Measurements from ENCODE around the gene LIM2.

The LIM2 gene

GRCh38 chr19:51359294-51359693, 28.5 kb downstream of the LIM2 start:
- Histone ChIP-seq H3K27me3 (ENCODE audit: insufficient read depth, poor library complexity, severe bottlenecking) (no peaks in the 10 kb centered on the region), H3K27ac (ENCODE audit: poor library complexity, severe bottlenecking) (peak overlapping the region; percentile 29), H3K36me3 (ENCODE audit: low read depth) (no peaks in the 10 kb centered on the region), H3K9me3 (ENCODE audit: severe bottlenecking) (no peaks in the 10 kb centered on the region), H3K4me1 (ENCODE audit: insufficient read depth, poor library complexity, severe bottlenecking) (peaks cover 14% of the 10 kb centered on the region), H3K4me3 (ENCODE audit: severe bottlenecking) (no peak overlapping the region)
- DNase-seq (ENCODE audit: low spot score) (no peak), ATAC-seq (ENCODE audit: low read depth) (peak; percentile 81)
- TF ChIP-seq CTCF (IDR thresholded peaks at IDR 0.05; ENCODE audit: poor library complexity, severe bottlenecking), result no peak

DNA sequence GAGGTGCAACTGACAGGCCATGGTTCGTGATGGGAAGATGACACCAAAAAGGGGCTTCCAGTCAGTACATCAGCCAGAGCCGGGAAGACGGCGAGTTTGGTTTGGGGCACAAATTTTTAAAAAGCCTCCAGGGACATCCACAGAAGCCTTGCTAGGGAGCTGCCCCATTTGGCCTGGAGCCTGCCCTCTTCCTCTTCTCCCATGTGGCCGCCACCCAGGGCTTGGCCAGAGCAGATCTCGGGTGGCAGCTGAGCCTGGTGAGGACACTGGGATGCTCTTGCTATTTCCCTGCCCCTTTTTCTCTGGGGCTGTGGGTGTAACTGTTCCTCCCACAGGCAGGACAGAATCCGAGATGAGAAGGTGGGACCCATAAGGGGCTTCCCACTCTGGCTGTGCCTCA, 29.8 kb downstream of the LIM2 start:
- no peak for ATAC-seq (ENCODE audit: low read depth)
- Histone ChIP-seq H3K9me3 (ENCODE audit: severe bottlenecking) (no peaks in the 10 kb centered on the region), H3K4me1 (ENCODE audit: insufficient read depth, poor library complexity, severe bottlenecking) (peaks cover 7% of the 10 kb centered on the region), H3K36me3 (ENCODE audit: low read depth) (no peaks in the 10 kb centered on the region), H3K27ac (ENCODE audit: poor library complexity, severe bottlenecking) (no peak overlapping the region), H3K27me3 (ENCODE audit: insufficient read depth, poor library complexity, severe bottlenecking) (no peaks in the 10 kb centered on the region), H3K4me3 (ENCODE audit: severe bottlenecking) (no peak overlapping the region)
- no peak for DNase-seq (ENCODE audit: low spot score)
- no peak for TF ChIP-seq CTCF (IDR thresholded peaks at IDR 0.05; ENCODE audit: poor library complexity, severe bottlenecking)

DNA sequence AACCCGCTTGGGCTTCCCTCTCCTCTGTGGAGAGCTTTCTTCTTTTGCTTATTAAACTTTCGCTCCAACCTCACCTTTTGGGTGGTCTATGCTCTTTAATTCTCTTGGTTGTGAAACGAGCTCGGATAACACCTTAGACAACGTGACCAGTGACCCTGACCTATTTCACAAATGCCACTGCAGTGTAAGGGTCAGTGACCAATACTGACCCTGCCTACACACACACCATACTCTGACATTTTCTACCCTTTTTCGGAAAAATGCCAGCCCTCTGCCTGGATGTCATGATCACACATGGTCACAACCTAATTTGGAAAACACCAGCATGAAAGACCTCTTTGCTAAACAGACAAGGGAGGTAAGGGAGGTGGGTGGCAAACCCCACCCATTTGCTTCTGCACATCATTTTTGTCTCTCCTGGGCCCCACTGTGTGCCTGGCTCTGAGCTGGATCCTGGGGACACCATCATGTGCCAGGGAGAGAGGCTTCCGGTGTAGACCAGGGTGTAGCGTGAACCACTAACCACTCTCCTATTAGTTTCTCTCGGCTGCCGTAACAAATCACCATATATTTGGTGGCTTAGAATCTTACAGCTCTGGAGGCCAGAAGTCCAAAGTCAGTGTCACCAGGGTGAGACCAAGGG, 31.5 kb downstream of the LIM2 start:
- Histone ChIP-seq H3K36me3 (ENCODE audit: low read depth) (peaks cover 2% of the 10 kb centered on the region; the same call in 1 of the 2 replicates), H3K27me3 (ENCODE audit: insufficient read depth, poor library complexity, severe bottlenecking) (no peaks in the 10 kb centered on the region), H3K9me3 (ENCODE audit: severe bottlenecking) (no peaks in the 10 kb centered on the region), H3K4me1 (ENCODE audit: insufficient read depth, poor library complexity, severe bottlenecking) (peaks cover 7% of the 10 kb centered on the region), H3K4me3 (ENCODE audit: severe bottlenecking) (no peak overlapping the region), H3K27ac (ENCODE audit: poor library complexity, severe bottlenecking) (no peak overlapping the region)
- TF ChIP-seq CTCF (IDR thresholded peaks at IDR 0.05; ENCODE audit: poor library complexity, severe bottlenecking), result no peak
- no peak for ATAC-seq (ENCODE audit: low read depth)
- DNase-seq (ENCODE audit: low spot score), result no peak

- Histone ChIP-seq H3K27ac (ENCODE audit: poor library complexity, severe bottlenecking) (no peak overlapping the region), H3K4me3 (ENCODE audit: severe bottlenecking) (no peak overlapping the region), H3K27me3 (ENCODE audit: insufficient read depth, poor library complexity, severe bottlenecking) (no peaks in the 10 kb centered on the region), H3K4me1 (ENCODE audit: insufficient read depth, poor library complexity, severe bottlenecking) (peaks cover 10% of the 10 kb centered on the region), H3K9me3 (ENCODE audit: severe bottlenecking) (no peaks in the 10 kb centered on the region), H3K36me3 (ENCODE audit: low read depth) (peaks cover 15% of the 10 kb centered on the region)
- no peak for TF ChIP-seq CTCF (IDR thresholded peaks at IDR 0.05; ENCODE audit: poor library complexity, severe bottlenecking)
- ATAC-seq (ENCODE audit: low read depth) (no peak), DNase-seq (ENCODE audit: low spot score) (no peak)
These were observed 33.0 kb downstream of the LIM2 start for GRCh38 chr19:51354742-51355148.

GRCh38 chr19:51354103-51354741, 33.6 kb downstream of the LIM2 start:
- Histone ChIP-seq H3K27me3 (ENCODE audit: insufficient read depth, poor library complexity, severe bottlenecking) (no peaks in the 10 kb centered on the region), H3K36me3 (ENCODE audit: low read depth) (peaks cover 19% of the 10 kb centered on the region), H3K4me1 (ENCODE audit: insufficient read depth, poor library complexity, severe bottlenecking) (peaks cover 5% of the 10 kb centered on the region), H3K9me3 (ENCODE audit: severe bottlenecking) (no peaks in the 10 kb centered on the region), H3K4me3 (ENCODE audit: severe bottlenecking) (no peak overlapping the region), H3K27ac (ENCODE audit: poor library complexity, severe bottlenecking) (no peak overlapping the region)
- DNase-seq (ENCODE audit: low spot score) (no peak), ATAC-seq (ENCODE audit: low read depth) (no peak)
- no peak for TF ChIP-seq CTCF (IDR thresholded peaks at IDR 0.05; ENCODE audit: poor library complexity, severe bottlenecking)

Measured in RWPE2 (cell line).